Panc1 (cell line): ENCODE data around the gene FCHSD1. TPM values are rescaled to one million over a fixed set of nuclear protein-coding genes. Genes with fewer than 3 reads are reported as not detected.

Experiments
- ATAC-seq: fragments of 200-7000 bp; cut with Tn5 transposase; 2 replicates; pipeline ENCODE4 v1.9.1; 2020; ENCODE audit warnings: mild to moderate bottlenecking, moderate library complexity
- BruUV-seq: library from RNA; stranded (reverse); fragments of 400-500 nt; replicated peaks from 2 replicates; lab custom pipeline; 2021; lab: Mats Ljungman, UMichigan
- CTCF ChIA-PET: fragments of 300-600 bp; sonication (Branson Sonifier 250); formaldehyde crosslinking; loops from one replicate; lab custom pipeline; 2022; ENCODE audit warnings: antibody characterized with exemption; lab: Charles Lee
- POLR2A ChIA-PET: fragments of 300-600 bp; sonication (Branson Sonifier 250); formaldehyde crosslinking; loops from one replicate; lab custom pipeline; 2022; ENCODE audit warnings: antibody characterized with exemption; lab: Charles Lee
- DNase-seq: peaks from one replicate; pipeline ENCODE4 v3.0.0-alpha.2; 2010; ENCODE audit warnings: low read depth, low spot score
- H3K27ac ChIP-seq: 2 replicates; pipeline ENCODE4 v1.5.1; 2011; ENCODE audit warnings: mild to moderate bottlenecking, low read length, inconsistent platforms
- H3K27me3 ChIP-seq: fragments of 200-500 bp; sonication (Bioruptor generic); 2 replicates; pipeline ENCODE4 v1.6.0; 2014; ENCODE audit warnings: low read length, inconsistent platforms; ENCODE audit not compliant: control insufficient read depth, insufficient read depth
- H3K36me3 ChIP-seq: fragments of 200-500 bp; sonication (Bioruptor generic); 2 replicates; pipeline ENCODE4 v1.5.1; 2014; ENCODE audit warnings: inconsistent platforms, mild to moderate bottlenecking, low read length, moderate library complexity; ENCODE audit not compliant: control insufficient read depth, insufficient read depth
- H3K4me1 ChIP-seq: 2 replicates; pipeline ENCODE4 v1.5.1; 2011; ENCODE audit warnings: inconsistent platforms, mild to moderate bottlenecking, low read length, moderate library complexity; ENCODE audit not compliant: control insufficient read depth, insufficient read depth
- H3K4me3 ChIP-seq, 2 experiments: 2 replicates each; pipeline ENCODE4 v1.5.1; 2011 to 2012; ENCODE audit warnings: low read depth in 2 of 2, low read length in 2 of 2, mild to moderate bottlenecking in 2 of 2, inconsistent platforms in 1 of 2, moderate library complexity in 1 of 2
- H3K9me3 ChIP-seq: fragments of 200-500 bp; sonication (Bioruptor generic); 2 replicates; pipeline ENCODE4 v1.5.1; 2014; ENCODE audit warnings: low read depth, mild to moderate bottlenecking, inconsistent platforms, low read length, moderate library complexity; ENCODE audit not compliant: control insufficient read depth, insufficient read depth
- CTCF ChIP-seq: fragments of 450-650 bp; IDR thresholded peaks from 2 replicates; pipeline ENCODE4 v1.5.1; 2017; ENCODE audit warnings: mild to moderate bottlenecking
- POLR2AphosphoS5 ChIP-seq: IDR thresholded peaks from 2 replicates; pipeline ENCODE4 v1.6.1; 2012; ENCODE audit warnings: mild to moderate bottlenecking, low read depth, low read length, moderate library complexity
- REST ChIP-seq, 2 experiments: IDR thresholded peaks; 2 replicates each; pipeline ENCODE4 v1.6.1; 2011 to 2012; ENCODE audit warnings: low read depth in 2 of 2, control low read depth in 1 of 2, low read length in 1 of 2, mild to moderate bottlenecking in 1 of 2, moderate library complexity in 1 of 2; ENCODE audit not compliant: insufficient read depth in 1 of 2
- SIN3A ChIP-seq: IDR thresholded peaks from 2 replicates; pipeline ENCODE4 v1.6.1; 2012; ENCODE audit warnings: low read depth, mild to moderate bottlenecking, low read length, moderate library complexity, borderline replicate concordance; ENCODE audit not compliant: insufficient read depth
- TCF7L2 ChIP-seq: IDR thresholded peaks from 2 replicates; pipeline ENCODE4 v1.6.1; 2011; ENCODE audit warnings: mild to moderate bottlenecking, low read depth, low read length, inconsistent platforms
- in situ Hi-C: cut with HindIII; loops from 2 replicates; pipeline ENCODE4 v1.10.0; 2016; ENCODE audit warnings: low sequenced_read_pairs, low pct_unique_long_range_greater_than_20kb
- intact Hi-C: fragments of 100-400 bp; cut with micrococcal nuclease; formaldehyde crosslinking; loops from one replicate; pipeline ENCODE4 v1.10.0; 2022; ENCODE audit not compliant: unreplicated experiment
- total RNA-seq: library from RNA; stranded (reverse); gene quantifications from one replicate; pipeline ENCODE4 v1.2.1, GENCODE V29; 2021; ENCODE audit not compliant: unreplicated experiment

The FCHSD1 gene
- total RNA-seq, 1 experiment from 2014 or later: 32.8 TPM

DNA sequence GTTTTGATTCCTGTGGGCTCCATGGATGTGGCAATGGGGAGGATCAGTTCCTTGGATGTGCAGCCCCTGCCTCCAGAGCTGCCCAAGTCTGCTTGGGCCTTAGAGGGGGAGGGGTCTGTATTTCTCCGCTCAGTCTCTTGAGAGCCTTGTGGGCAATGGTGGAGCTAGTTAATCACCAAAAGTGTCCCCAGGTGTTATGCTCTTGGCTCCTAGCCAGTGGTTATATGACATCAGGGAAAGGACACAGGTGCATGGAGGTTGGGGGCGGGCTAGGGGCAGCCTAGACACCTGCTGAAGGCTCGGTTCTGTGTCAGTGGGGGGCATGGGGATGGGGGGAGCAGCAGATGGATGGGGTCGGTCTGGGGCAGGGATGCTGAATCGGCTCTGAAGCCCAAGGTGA is 43.3 kb upstream of the FCHSD1 start:
- Histone ChIP-seq H3K4me1 (no peaks in the 10 kb centered on the region), H3K4me3 (no peak overlapping the region), H3K27ac (no peak overlapping the region), H3K36me3 (no peaks in the 10 kb centered on the region), H3K9me3 (no peaks in the 10 kb centered on the region), H3K27me3 (peaks cover 7% of the 10 kb centered on the region)
- BruUV-seq: no TSS peak
- DNase-seq: no peak
- ATAC-seq: no peak
- CTCF ChIA-PET: no interaction called here
- intact Hi-C loops: no loop called here
- POLR2A ChIA-PET: no interaction called here
- TF ChIP-seq CTCF (no peak), TCF7L2 (no peak), POLR2AphosphoS5 (no peak), SIN3A (no peak)
- in situ Hi-C loops: no loop called here

GRCh38 chr5:141692919-141693725 is 41.9 kb upstream of the FCHSD1 start:
- Histone ChIP-seq H3K4me3 (no peak overlapping the region), H3K4me1 (no peaks in the 10 kb centered on the region), H3K9me3 (no peaks in the 10 kb centered on the region), H3K36me3 (no peaks in the 10 kb centered on the region), H3K27me3 (peaks cover 3% of the 10 kb centered on the region), H3K27ac (no peak overlapping the region)
- TF ChIP-seq CTCF (no peak), POLR2AphosphoS5 (no peak), TCF7L2 (no peak), REST (IDR thresholded peaks at IDR 0.05; ENCODE audit: insufficient read depth in 1 of 2, low read depth in 2 of 2, low read length in 1 of 2) (no peak), SIN3A (no peak)
- in situ Hi-C loops: no loop called here
- intact Hi-C loops: loop anchor here (1.0 to 2.0 kb wide), 2 partner anchors 186 to 267 kb away; partner anchors contain the start of gene PCDH1
- ATAC-seq (no peak), DNase-seq (no peak)
- BruUV-seq: no TSS peak
- ChIA-PET CTCF (interaction anchor here (0.6 to 1.5 kb wide), 4 partner anchors 17 to 268 kb away, joined by 3 to 6 read pairs (median 3); no protein-coding TSS in a partner anchor), POLR2A (no interaction called here)
